Sigmoid colon (tissue), 7 donors: Measurements from ENCODE around the gene SH3RF2. TPM values are rescaled to one million over a fixed set of nuclear protein-coding genes. Genes with fewer than 3 reads are reported as not detected.

Experiments used
- DNase-seq: peaks from one replicate; pipeline ENCODE4 v3.0.0-alpha.2; 2019
- H3K27ac ChIP-seq, 4 donors: fragments of 200-600 bp; sonication (generic); one replicate each; pipeline ENCODE4 v1.5.1; 2016 to 2019; ENCODE audit warnings: mild to moderate bottlenecking in 1 of 4
- H3K27me3 ChIP-seq, 3 donors: fragments of 200-600 bp; sonication (generic); one replicate each; pipeline ENCODE4 v1.5.1; 2019; ENCODE audit warnings: mild to moderate bottlenecking in 1 of 3
- H3K36me3 ChIP-seq, 4 donors: fragments of 200-600 bp; sonication (generic); one replicate each; pipeline ENCODE4 v1.5.1; 2016 to 2019
- H3K4me1 ChIP-seq, 4 donors: fragments of 200-600 bp; sonication (generic); one replicate each; pipeline ENCODE4 v1.5.1; 2017 to 2019
- H3K4me3 ChIP-seq, 4 donors: fragments of 200-600 bp; sonication (generic); one replicate each; pipeline ENCODE4 v1.5.1; 2017 to 2019; ENCODE audit warnings: mild to moderate bottlenecking in 2 of 4, moderate library complexity in 1 of 4
- H3K9me3 ChIP-seq, 4 donors: fragments of 200-600 bp in 3 of 4; sonication (generic) in 3 of 4; one replicate each; pipeline versions ENCODE4 v1.5.1 to v1.6.1; 2013 to 2019
- EP300 ChIP-seq, 4 donors: sonication (generic); formaldehyde crosslinking; IDR thresholded peaks; one replicate each; pipeline ENCODE4 v1.6.1; 2017; ENCODE audit warnings: antibody characterized with exemption in 4 of 4
- POLR2A ChIP-seq, 2 donors: fragments of 450-650 bp; IDR thresholded peaks; one replicate each; pipeline ENCODE4 v1.6.1; 2016; ENCODE audit warnings: antibody characterized with exemption in 2 of 2, mild to moderate bottlenecking in 2 of 2, moderate library complexity in 2 of 2
- POLR2AphosphoS5 ChIP-seq, 4 donors: sonication (generic); formaldehyde crosslinking; IDR thresholded peaks; one replicate each; pipeline ENCODE4 v1.6.1; 2017; ENCODE audit warnings: antibody characterized with exemption in 4 of 4
- WGBS, 2 donors: extraction: QIAGEN DNeasy Blood & Tissue Kit; methylation state at CpG; one replicate each; pipeline ENCODE4 v1.1.7; 2013; 5-methylcytosine and 5-hydroxymethylcytosine counted together
- intact Hi-C: fragments of 100-400 bp; cut with DNase I; formaldehyde crosslinking; loops from one replicate; pipeline ENCODE4 v1.15.1; 2023
- polyA plus RNA-seq, 3 donors: library from polyadenylated mRNA; stranded (reverse); fragments of 200-250 nt; gene quantifications; one replicate each; pipeline ENCODE4 v1.2.3, GENCODE V29; 2013
- total RNA-seq, 4 donors: library from RNA; depleted of rRNA; stranded (reverse); fragments of >200 nt; gene quantifications; one replicate each; pipeline ENCODE4 v1.1.0, GENCODE V29; 2016
- TF ChIP-seq, protein P1 (sequence below), 4 experiments: fragments of 450-650 bp in 3 of 4; fragments of 200-600 bp in 1 of 4; IDR thresholded peaks; one replicate each; pipeline ENCODE4 v1.5.1; 2016 to 2019; ENCODE audit warnings: antibody characterized with exemption in 4 of 4, mild to moderate bottlenecking in 3 of 4, moderate library complexity in 2 of 4
- donor health status: healthy with polysubstance abuse.
- donor health status: Bipolar disorder and iron deficiency.
- donor health status: healthy.

Gene SH3RF2
- total and polyA plus RNA-seq, 7 donors: 0.28 to 37.9 (median 1.4) TPM

DNA sequence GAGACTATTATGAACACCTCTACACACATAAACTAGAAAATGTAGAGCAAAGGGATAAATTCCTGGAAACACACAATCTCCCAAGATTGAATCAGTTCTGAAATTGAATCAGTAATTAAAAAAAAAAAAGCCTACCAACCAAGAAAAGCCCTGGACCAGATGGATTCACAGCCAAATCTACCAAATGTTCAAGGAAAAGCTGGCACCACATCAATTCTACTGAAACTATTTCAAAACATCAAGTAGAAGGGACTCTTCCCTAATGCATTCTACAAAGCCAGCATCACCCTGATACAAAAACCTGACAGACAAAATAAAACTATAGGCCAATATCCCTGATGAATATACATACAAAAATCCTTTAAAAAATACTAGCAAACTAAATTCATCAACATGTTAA lies 38.2 kb upstream of the SH3RF2 start:
- Histone ChIP-seq H3K9me3 (no peaks in the 10 kb centered on the region), H3K4me3 (no peak overlapping the region), H3K27ac (no peak overlapping the region), H3K27me3 (no peaks in the 10 kb centered on the region), H3K36me3 (no peaks in the 10 kb centered on the region), H3K4me1 (no peaks in the 10 kb centered on the region)
- no peak for DNase-seq
- TF ChIP-seq POLR2AphosphoS5 (IDR thresholded peaks at IDR 0.05) (no peak), EP300 (IDR thresholded peaks at IDR 0.05) (no peak), POLR2A (IDR thresholded peaks at IDR 0.05) (no peak)
- TF ChIP-seq, protein P1, sequence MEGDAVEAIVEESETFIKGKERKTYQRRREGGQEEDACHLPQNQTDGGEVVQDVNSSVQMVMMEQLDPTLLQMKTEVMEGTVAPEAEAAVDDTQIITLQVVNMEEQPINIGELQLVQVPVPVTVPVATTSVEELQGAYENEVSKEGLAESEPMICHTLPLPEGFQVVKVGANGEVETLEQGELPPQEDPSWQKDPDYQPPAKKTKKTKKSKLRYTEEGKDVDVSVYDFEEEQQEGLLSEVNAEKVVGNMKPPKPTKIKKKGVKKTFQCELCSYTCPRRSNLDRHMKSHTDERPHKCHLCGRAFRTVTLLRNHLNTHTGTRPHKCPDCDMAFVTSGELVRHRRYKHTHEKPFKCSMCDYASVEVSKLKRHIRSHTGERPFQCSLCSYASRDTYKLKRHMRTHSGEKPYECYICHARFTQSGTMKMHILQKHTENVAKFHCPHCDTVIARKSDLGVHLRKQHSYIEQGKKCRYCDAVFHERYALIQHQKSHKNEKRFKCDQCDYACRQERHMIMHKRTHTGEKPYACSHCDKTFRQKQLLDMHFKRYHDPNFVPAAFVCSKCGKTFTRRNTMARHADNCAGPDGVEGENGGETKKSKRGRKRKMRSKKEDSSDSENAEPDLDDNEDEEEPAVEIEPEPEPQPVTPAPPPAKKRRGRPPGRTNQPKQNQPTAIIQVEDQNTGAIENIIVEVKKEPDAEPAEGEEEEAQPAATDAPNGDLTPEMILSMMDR (IDR thresholded peaks at IDR 0.05): no peak
- intact Hi-C loops: no loop called here

DNA sequence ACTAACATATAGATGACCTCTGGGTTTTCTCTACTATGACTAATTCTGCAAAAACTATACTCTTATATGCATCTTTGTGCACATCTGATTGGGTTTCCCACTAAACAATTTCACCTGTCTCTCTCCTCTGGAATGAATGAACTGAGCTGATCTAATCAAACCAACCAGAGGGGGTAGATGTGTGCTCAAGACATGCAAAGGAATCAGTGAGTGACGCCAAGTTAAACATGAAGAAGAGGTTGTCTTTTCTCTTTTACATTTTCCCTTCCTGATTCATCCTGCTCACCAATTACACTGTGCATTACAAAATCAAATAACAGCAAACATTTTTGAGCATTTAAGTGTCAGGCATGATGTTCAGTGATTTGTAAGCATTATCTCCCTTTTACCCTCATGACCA lies 34.0 kb upstream of the SH3RF2 start:
- no peaks in the 10 kb centered on the region for H3K27me3 ChIP-seq
- H3K4me1 ChIP-seq: no peaks in the 10 kb centered on the region
- no peak overlapping the region for H3K27ac ChIP-seq
- no peak for DNase-seq
- no peaks in the 10 kb centered on the region for H3K36me3 ChIP-seq
- no peak overlapping the region for H3K4me3 ChIP-seq
- 82 to 96% methylated on average over 1 of the region's 1 CpG for WGBS, 2 donors
- intact Hi-C loops: no loop called here
- no peaks in the 10 kb centered on the region for H3K9me3 ChIP-seq
- TF ChIP-seq POLR2AphosphoS5 (IDR thresholded peaks at IDR 0.05): no peak
- no peak for TF ChIP-seq EP300 (IDR thresholded peaks at IDR 0.05)
- TF ChIP-seq POLR2A (IDR thresholded peaks at IDR 0.05): no peak
- TF ChIP-seq, protein P1 (IDR thresholded peaks at IDR 0.05): no peak

DNA sequence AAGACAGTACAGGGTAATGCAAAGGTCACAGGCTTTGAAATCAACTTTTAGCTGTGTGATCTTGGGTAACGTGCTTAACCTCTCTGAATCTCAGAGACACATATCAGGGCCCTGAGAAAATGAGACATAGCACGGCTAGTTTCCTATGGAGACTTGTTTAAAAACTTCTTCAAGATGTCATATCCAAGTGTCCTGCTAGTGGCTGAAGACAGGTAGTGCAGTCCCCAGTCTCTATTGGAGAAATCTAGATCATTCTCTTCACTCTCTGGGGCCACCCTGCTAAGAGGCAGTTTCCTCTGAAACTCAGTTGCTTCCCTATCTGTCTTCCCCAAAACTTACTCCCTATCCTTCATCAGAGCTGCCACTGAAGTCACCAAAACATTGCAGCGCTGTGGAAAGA lies 33.3 kb upstream of the SH3RF2 start:
- 81 to 85% methylated on average over 3 of the region's 3 CpGs for WGBS, 2 donors
- intact Hi-C loops: no loop called here
- H3K4me3 ChIP-seq: no peak overlapping the region
- no peaks in the 10 kb centered on the region for H3K27me3 ChIP-seq
- H3K9me3 ChIP-seq: no peaks in the 10 kb centered on the region
- DNase-seq: no peak
- no peak overlapping the region for H3K27ac ChIP-seq
- H3K36me3 ChIP-seq: no peaks in the 10 kb centered on the region
- TF ChIP-seq POLR2AphosphoS5 (IDR thresholded peaks at IDR 0.05): no peak
- no peak for TF ChIP-seq EP300 (IDR thresholded peaks at IDR 0.05)
- TF ChIP-seq, protein P1 (IDR thresholded peaks at IDR 0.05): no peak
- no peak for TF ChIP-seq POLR2A (IDR thresholded peaks at IDR 0.05)
- no peaks in the 10 kb centered on the region for H3K4me1 ChIP-seq

DNA sequence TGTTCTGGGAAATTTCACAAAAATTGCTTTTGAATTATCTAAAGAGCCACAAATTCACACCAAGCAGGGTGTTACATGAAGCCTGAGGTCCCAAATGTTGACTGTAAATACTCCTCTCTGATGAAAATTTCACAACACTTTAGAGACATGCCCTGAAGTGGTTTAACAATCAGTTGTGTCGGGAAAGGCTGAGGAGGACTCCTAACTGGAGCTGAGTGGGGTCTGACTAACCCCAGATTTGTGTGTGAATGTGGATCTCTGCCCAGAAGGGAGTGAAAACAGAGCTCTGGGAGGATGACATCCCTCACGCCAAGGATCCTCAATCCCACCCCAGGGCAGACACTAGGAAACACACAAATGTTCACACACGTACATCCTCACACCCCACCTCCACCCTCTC lies 32.5 kb upstream of the SH3RF2 start:
- H3K4me3 ChIP-seq: no peak overlapping the region

DNA sequence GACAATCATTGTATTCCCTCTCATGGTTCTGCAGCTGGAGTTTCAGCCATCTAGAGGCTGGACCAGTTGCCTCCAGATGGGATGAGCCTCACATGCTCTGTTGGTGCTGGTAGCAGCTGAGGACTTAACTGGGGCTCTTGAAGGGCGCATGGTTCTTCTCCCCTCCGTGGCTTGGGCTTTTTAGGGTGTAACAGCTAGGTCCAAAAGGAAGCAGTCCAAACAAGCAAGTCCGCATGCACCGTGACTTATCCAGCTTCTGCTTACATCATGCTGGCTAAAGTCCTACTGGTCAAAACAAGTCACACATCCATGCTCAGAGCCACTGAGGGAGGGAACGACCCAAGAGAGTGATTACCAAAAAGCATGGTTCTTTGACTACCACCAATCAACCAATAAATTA lies 31.6 kb upstream of the SH3RF2 start:
- intact Hi-C loops: no loop called here
- Histone ChIP-seq H3K27me3 (no peaks in the 10 kb centered on the region), H3K9me3 (no peaks in the 10 kb centered on the region), H3K27ac (no peak overlapping the region), H3K4me3 (no peak overlapping the region), H3K4me1 (no peaks in the 10 kb centered on the region), H3K36me3 (no peaks in the 10 kb centered on the region)
- WGBS, 2 donors: 87 to 89% methylated on average over 5 of the region's 5 CpGs
- DNase-seq: no peak
- TF ChIP-seq, protein P1 (IDR thresholded peaks at IDR 0.05): no peak
- no peak for TF ChIP-seq POLR2A (IDR thresholded peaks at IDR 0.05)
- TF ChIP-seq EP300 (IDR thresholded peaks at IDR 0.05): no peak
- no peak for TF ChIP-seq POLR2AphosphoS5 (IDR thresholded peaks at IDR 0.05)

More for the DNA sequence above, 32.5 kb upstream of the SH3RF2 start:
- no peaks in the 10 kb centered on the region for H3K9me3 ChIP-seq
- H3K27ac ChIP-seq: no peak overlapping the region
- 66 to 87% methylated on average over 3 of the region's 3 CpGs for WGBS, 2 donors
- H3K27me3 ChIP-seq: no peaks in the 10 kb centered on the region
- no peaks in the 10 kb centered on the region for H3K36me3 ChIP-seq
- TF ChIP-seq POLR2AphosphoS5 (IDR thresholded peaks at IDR 0.05): no peak
- TF ChIP-seq POLR2A (IDR thresholded peaks at IDR 0.05): no peak
- TF ChIP-seq EP300 (IDR thresholded peaks at IDR 0.05): no peak
- TF ChIP-seq, protein P1 (IDR thresholded peaks at IDR 0.05): no peak
- no peak for DNase-seq
- intact Hi-C loops: no loop called here
- H3K4me1 ChIP-seq: no peaks in the 10 kb centered on the region
